ENCODE results near the gene NPAS3. TPM values are rescaled to one million over a fixed set of nuclear protein-coding genes. Genes with fewer than 3 reads are reported as not detected.
A peak's percentile ranks its signal among the peaks of the same experiment; 100 is the strongest.

The NPAS3 gene
- total RNA-seq, 1 experiment from 2014 or later = 0.35 TPM

DNA sequence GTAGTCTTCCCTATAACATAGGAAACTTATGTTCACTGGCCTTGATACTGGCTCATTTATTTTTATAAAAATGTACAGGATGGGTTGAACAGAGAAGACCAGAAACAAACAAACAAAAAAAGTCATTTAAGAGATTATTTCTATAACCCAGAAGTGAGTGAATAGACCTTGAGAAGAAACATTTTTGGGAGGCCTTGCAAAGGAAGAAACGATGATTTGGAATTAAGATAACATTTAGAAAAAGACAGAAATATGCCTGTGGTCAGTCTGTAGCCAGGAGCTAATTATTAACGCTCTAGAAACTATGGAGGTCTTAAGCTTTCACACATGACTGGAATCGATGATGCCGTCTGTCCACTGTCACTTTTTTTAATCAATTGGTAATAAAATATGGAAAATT, 748.2 kb downstream of the NPAS3 start:
- no peaks in the 10 kb centered on the region for H3K27me3 Mint-ChIP-seq (ENCODE audit: insufficient read depth, unreplicated experiment)
- no peak overlapping the region for H3K27ac Mint-ChIP-seq (ENCODE audit: low read depth, unreplicated experiment)
- ChIA-PET POLR2A (no interaction called here), CTCF (no interaction called here)
- no peak for DNase-seq (ENCODE audit: unreplicated experiment)
- no peak overlapping the region for H3K4me3 Mint-ChIP-seq (ENCODE audit: unreplicated experiment)
- intact Hi-C loops (cut with micrococcal nuclease) = loop anchor here (10.0 kb wide), 1 partner anchor 1112 kb away; no protein-coding TSS in a partner anchor
- H3K9me3 Mint-ChIP-seq (ENCODE audit: unreplicated experiment) = no peaks in the 10 kb centered on the region
- TF ChIP-seq, protein P1, sequence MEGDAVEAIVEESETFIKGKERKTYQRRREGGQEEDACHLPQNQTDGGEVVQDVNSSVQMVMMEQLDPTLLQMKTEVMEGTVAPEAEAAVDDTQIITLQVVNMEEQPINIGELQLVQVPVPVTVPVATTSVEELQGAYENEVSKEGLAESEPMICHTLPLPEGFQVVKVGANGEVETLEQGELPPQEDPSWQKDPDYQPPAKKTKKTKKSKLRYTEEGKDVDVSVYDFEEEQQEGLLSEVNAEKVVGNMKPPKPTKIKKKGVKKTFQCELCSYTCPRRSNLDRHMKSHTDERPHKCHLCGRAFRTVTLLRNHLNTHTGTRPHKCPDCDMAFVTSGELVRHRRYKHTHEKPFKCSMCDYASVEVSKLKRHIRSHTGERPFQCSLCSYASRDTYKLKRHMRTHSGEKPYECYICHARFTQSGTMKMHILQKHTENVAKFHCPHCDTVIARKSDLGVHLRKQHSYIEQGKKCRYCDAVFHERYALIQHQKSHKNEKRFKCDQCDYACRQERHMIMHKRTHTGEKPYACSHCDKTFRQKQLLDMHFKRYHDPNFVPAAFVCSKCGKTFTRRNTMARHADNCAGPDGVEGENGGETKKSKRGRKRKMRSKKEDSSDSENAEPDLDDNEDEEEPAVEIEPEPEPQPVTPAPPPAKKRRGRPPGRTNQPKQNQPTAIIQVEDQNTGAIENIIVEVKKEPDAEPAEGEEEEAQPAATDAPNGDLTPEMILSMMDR (IDR thresholded peaks at IDR 0.05; ENCODE audit: unreplicated experiment) = no peak
- no peaks in the 10 kb centered on the region for H3K36me3 Mint-ChIP-seq (ENCODE audit: insufficient read depth, unreplicated experiment)
- peaks cover 31% of the 10 kb centered on the region for H3K4me1 Mint-ChIP-seq (ENCODE audit: insufficient read depth, unreplicated experiment)
- BruUV-seq (replicated peaks) = no TSS peak

DNA sequence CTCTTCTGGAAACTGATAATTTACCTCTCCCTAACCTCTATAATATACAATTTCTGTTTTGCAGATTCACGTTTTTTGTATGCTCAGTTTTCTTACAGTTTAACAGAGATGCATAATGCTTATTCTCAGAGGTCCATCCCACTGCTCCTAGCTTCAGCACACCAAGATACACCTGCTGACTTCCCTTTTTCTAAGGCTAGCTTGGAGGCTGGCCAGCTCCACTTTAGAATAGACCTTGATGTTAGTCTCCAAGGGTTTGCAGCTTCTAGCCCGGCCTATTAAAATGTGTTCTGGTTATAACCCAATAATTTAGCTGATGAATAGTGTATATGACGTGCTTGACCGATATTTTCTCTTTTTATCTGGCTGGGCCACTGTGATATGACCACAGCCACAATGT, 751.0 kb downstream of the NPAS3 start:
- TF ChIP-seq, protein P1 (IDR thresholded peaks at IDR 0.05; ENCODE audit: unreplicated experiment) = no peak
- ChIA-PET CTCF (no interaction called here), POLR2A (interaction anchor here (0.7 to 1.2 kb wide), 2 partner anchors 43 to 202 kb away, joined by 3 read pairs; no protein-coding TSS in a partner anchor)
- H3K27me3 Mint-ChIP-seq (ENCODE audit: insufficient read depth, unreplicated experiment) = no peaks in the 10 kb centered on the region
- BruUV-seq (replicated peaks) = no TSS peak
- H3K27ac Mint-ChIP-seq (ENCODE audit: low read depth, unreplicated experiment) = no peak overlapping the region
- intact Hi-C loops (cut with micrococcal nuclease) = loop anchor here (10.0 kb wide), 1 partner anchor 1115 kb away; no protein-coding TSS in a partner anchor
- H3K4me1 Mint-ChIP-seq (ENCODE audit: insufficient read depth, unreplicated experiment) = peaks cover 29% of the 10 kb centered on the region
- DNase-seq (ENCODE audit: unreplicated experiment) = no peak
- H3K9me3 Mint-ChIP-seq (ENCODE audit: unreplicated experiment) = no peaks in the 10 kb centered on the region
- H3K36me3 Mint-ChIP-seq (ENCODE audit: insufficient read depth, unreplicated experiment) = no peaks in the 10 kb centered on the region
- no peak overlapping the region for H3K4me3 Mint-ChIP-seq (ENCODE audit: unreplicated experiment)

DNA sequence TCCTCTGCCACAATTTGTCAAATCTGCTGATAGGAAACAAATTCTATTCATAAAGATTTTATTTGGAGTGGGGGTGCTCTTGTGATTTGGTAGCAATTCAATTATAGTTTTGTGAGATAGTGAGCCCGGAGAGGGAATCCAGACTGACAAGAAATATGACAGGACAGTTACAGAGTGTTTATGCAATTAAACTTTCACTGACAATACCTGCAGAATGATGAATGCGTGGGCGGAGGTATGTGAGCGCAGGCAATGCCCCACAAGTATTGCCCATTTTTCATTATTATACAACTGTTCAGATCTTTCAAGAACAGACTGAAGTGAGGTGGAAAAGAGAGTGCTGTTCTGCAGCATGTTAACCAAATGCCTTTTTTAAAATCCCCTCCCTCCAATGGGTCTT, 753.2 kb downstream of the NPAS3 start:
- Mint-ChIP-seq H3K4me3 (ENCODE audit: unreplicated experiment) (no peak overlapping the region), H3K36me3 (ENCODE audit: insufficient read depth, unreplicated experiment) (no peaks in the 10 kb centered on the region), H3K27me3 (ENCODE audit: insufficient read depth, unreplicated experiment) (no peaks in the 10 kb centered on the region), H3K9me3 (ENCODE audit: unreplicated experiment) (no peaks in the 10 kb centered on the region), H3K4me1 (ENCODE audit: insufficient read depth, unreplicated experiment) (peaks cover 15% of the 10 kb centered on the region), H3K27ac (ENCODE audit: low read depth, unreplicated experiment) (no peak overlapping the region)
- ChIA-PET POLR2A (interaction anchor here (0.7 to 1.9 kb wide), 2 partner anchors 9 to 968 kb away, joined by 4 to 7 read pairs; no protein-coding TSS in a partner anchor), CTCF (interaction anchor here (0.7 kb wide), 1 partner anchor 235 kb away, joined by 4 read pairs; no protein-coding TSS in a partner anchor)
- TF ChIP-seq, protein P1 (IDR thresholded peaks at IDR 0.05; ENCODE audit: unreplicated experiment) = no peak
- peak; percentile 67 for DNase-seq (ENCODE audit: unreplicated experiment)
- intact Hi-C loops (cut with micrococcal nuclease) = no loop called here
- BruUV-seq (replicated peaks) = no TSS peak

DNA sequence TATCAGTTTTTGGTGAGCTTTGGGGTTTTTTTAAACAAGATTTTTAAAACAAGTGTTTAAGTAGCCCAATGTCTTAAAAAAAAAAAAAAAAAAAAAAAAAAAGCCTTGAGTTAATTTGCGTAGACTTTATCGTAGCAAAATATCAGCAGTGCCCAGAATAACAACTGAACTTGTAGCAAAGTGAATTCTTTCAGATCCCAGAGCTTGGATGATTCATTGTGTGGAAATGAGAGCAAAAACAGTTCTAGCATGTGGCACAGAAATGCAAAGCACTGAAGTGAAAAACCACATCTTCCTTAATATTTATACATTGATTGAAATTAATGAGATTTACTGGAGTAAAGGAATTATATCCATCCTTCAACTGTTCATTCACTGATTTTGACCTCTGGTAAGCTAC, 754.1 kb downstream of the NPAS3 start:
- Mint-ChIP-seq H3K27me3 (ENCODE audit: insufficient read depth, unreplicated experiment) (no peaks in the 10 kb centered on the region), H3K4me1 (ENCODE audit: insufficient read depth, unreplicated experiment) (peaks cover 15% of the 10 kb centered on the region), H3K36me3 (ENCODE audit: insufficient read depth, unreplicated experiment) (no peaks in the 10 kb centered on the region), H3K27ac (ENCODE audit: low read depth, unreplicated experiment) (no peak overlapping the region), H3K4me3 (ENCODE audit: unreplicated experiment) (no peak overlapping the region), H3K9me3 (ENCODE audit: unreplicated experiment) (no peaks in the 10 kb centered on the region)
- intact Hi-C loops (cut with micrococcal nuclease) = no loop called here
- BruUV-seq (replicated peaks) = no TSS peak
- ChIA-PET POLR2A (interaction anchor here (1.9 kb wide), 1 partner anchor 10 kb away, joined by 7 read pairs; no protein-coding TSS in a partner anchor), CTCF (interaction anchor here (0.6 to 0.7 kb wide), 3 partner anchors 285 to 618 kb away, joined by 3 to 4 read pairs (median 4); no protein-coding TSS in a partner anchor)
- peak; percentile 49 for DNase-seq (ENCODE audit: unreplicated experiment)
- TF ChIP-seq, protein P1 (IDR thresholded peaks at IDR 0.05; ENCODE audit: unreplicated experiment) = no peak
